GM13976 (cell line): ENCODE results near the gene EEF1AKMT1.

Experiments
- DNase-seq: peaks from one replicate; pipeline ENCODE4 v3.0.0; 2012; ENCODE audit warnings: low spot score
- CTCF ChIP-seq: IDR thresholded peaks from 2 replicates; pipeline ENCODE4 v1.5.1; 2012; ENCODE audit warnings: borderline replicate concordance, mild to moderate bottlenecking; ENCODE audit not compliant: insufficient read depth; ENCODE audit errors: extremely low read depth, missing control alignments, control extremely low read depth
- in situ Hi-C: fragments of 300-500 bp; cut with MboI; formaldehyde crosslinking; loops from one replicate; pipeline ENCODE4 v1.12.0; 2022; ENCODE audit warnings: low sequenced_read_pairs, mixed read lengths, inconsistent platforms; ENCODE audit not compliant: unreplicated experiment

EEF1AKMT1 gene

DNA sequence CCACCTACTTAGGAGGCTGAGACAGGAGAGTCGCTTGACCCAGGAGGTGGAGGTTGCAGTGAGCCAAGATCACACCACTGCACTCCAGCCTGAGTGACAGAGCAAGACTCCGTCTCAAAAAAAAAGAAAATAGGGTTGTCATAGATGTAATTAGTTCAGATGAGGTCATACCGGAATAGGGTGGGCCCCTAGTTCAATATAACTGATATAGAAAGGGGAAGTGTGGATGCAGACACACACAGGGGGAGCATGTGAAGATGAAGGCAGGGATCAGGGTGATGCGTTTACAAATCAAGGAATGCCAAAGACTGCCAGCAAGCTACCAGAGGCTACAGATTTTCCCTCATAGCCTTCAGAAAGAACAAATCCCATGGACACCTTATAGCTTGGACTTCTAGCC, 24.3 kb upstream of the EEF1AKMT1 start:
- DNase-seq: no peak
- TF ChIP-seq CTCF: no peak
- in situ Hi-C loops: no loop called here

- in situ Hi-C loops: no loop called here
- TF ChIP-seq CTCF: no peak
- DNase-seq: no peak
Observed at GRCh38 chr13:20796791-20797508, 23.2 kb upstream of the EEF1AKMT1 start.

- no peak for DNase-seq
- TF ChIP-seq CTCF: no peak
- in situ Hi-C loops: no loop called here
Observed at GRCh38 chr13:20789665-20790064, 15.9 kb upstream of the EEF1AKMT1 start.

- no peak for TF ChIP-seq CTCF
- DNase-seq: no peak
- in situ Hi-C loops: no loop called here
Observed at GRCh38 chr13:20788312-20788711, 14.6 kb upstream of the EEF1AKMT1 start.

GRCh38 chr13:20787180-20787579, 13.4 kb upstream of the EEF1AKMT1 start:
- no peak for DNase-seq
- in situ Hi-C loops: no loop called here

DNA sequence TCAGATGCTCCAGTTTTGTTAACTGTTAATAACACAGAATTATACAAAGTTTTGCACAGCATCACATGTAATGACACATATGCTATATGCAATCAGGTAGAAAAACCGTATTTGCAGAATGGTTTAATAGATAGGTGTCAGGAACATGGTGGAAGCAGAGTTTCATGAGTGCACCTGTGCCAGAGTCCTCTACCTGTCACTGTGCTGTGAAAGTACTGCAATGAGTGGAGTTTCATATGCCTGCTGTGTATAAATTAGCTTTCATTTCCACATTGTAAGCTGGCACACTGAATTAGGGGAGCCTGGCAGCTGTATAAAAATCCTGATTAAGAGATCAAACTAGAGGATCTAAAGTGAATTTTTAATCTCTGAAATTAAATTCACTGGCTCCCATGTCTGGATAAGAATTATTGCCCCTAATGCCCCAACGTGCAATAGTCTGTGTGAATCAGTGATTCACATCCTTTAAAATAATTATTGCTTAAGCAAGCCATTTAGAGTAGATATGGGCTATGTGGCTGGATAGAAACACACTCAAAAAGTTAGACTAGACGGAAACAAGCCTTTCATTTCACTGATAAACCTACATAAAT, 8.5 kb upstream of the EEF1AKMT1 start:
- no peak for TF ChIP-seq CTCF
- in situ Hi-C loops: no loop called here
- no peak for DNase-seq

More at GRCh38 chr13:20787180-20787579, 13.4 kb upstream of the EEF1AKMT1 start:
- no peak for TF ChIP-seq CTCF
